Caco-2 (cell line): ENCODE measurements around the gene RIOK3. TPM values are rescaled to one million over a fixed set of nuclear protein-coding genes. Genes with fewer than 3 reads are reported as not detected.
A peak's percentile ranks its signal among the peaks of the same experiment; 100 is the strongest.

ENCODE experiments used
- BruUV-seq: library from RNA; stranded (reverse); fragments of 400-500 nt; replicated peaks from 2 replicates; lab custom pipeline; 2021; lab: Mats Ljungman, UMichigan
- CTCF ChIA-PET: fragments of 300-600 bp; sonication (Branson Sonifier 250); formaldehyde crosslinking; loops from one replicate; lab custom pipeline; 2022; ENCODE audit warnings: antibody characterized with exemption; lab: Charles Lee
- POLR2A ChIA-PET: fragments of 300-600 bp; sonication (Branson Sonifier 250); formaldehyde crosslinking; loops from one replicate; lab custom pipeline; 2022; ENCODE audit warnings: antibody characterized with exemption; lab: Charles Lee
- DNase-seq, 2 experiments: peaks; one replicate each; pipeline versions ENCODE4 v3.0.0 to v3.0.0-alpha.2; 2020 to 2022
- H3K27me3 ChIP-seq: replicated peaks from 2 replicates; pipeline ENCODE4 v1.6.0; 2011; ENCODE audit warnings: low read length; ENCODE audit not compliant: control insufficient read depth, insufficient read depth
- H3K36me3 ChIP-seq: 2 replicates; pipeline ENCODE4 v1.5.1; 2011; ENCODE audit warnings: low read length; ENCODE audit not compliant: control insufficient read depth, insufficient read depth
- H3K4me1 ChIP-seq: fragments of 250-450 bp; sonication (Bioruptor Pico); 2 replicates; pipeline ENCODE4 v1.5.1; 2020; ENCODE audit warnings: mild to moderate bottlenecking
- H3K4me3 ChIP-seq: 2 replicates; pipeline ENCODE4 v1.5.1; 2011; ENCODE audit warnings: low read depth, mild to moderate bottlenecking, control low read depth, low read length
- H3K9me3 ChIP-seq: fragments of 250-450 bp; sonication (Bioruptor Pico); 2 replicates; pipeline ENCODE4 v1.5.1; 2020; ENCODE audit warnings: mild to moderate bottlenecking, moderate library complexity
- H3K27ac Mint-ChIP-seq: one replicate; pipeline ENCODE4 v1.8.0; 2022; ENCODE audit warnings: mixed read lengths; ENCODE audit not compliant: unreplicated experiment
- H3K27me3 Mint-ChIP-seq: one replicate; pipeline ENCODE4 v1.8.0; 2022; ENCODE audit warnings: mixed read lengths; ENCODE audit not compliant: insufficient read depth, unreplicated experiment
- H3K36me3 Mint-ChIP-seq: one replicate; pipeline ENCODE4 v1.8.0; 2022; ENCODE audit warnings: mild to moderate bottlenecking, mixed read lengths; ENCODE audit not compliant: insufficient read depth, unreplicated experiment
- H3K4me1 Mint-ChIP-seq: one replicate; pipeline ENCODE4 v1.8.0; 2022; ENCODE audit warnings: low read depth, mixed read lengths; ENCODE audit not compliant: unreplicated experiment
- H3K4me3 Mint-ChIP-seq: one replicate; pipeline ENCODE4 v1.8.0; 2022; ENCODE audit warnings: mild to moderate bottlenecking, moderate library complexity, mixed read lengths; ENCODE audit not compliant: unreplicated experiment
- H3K9me3 Mint-ChIP-seq: one replicate; pipeline ENCODE4 v1.8.0; 2022; ENCODE audit warnings: mixed read lengths; ENCODE audit not compliant: unreplicated experiment
- intact Hi-C: fragments of 100-400 bp; cut with micrococcal nuclease; formaldehyde crosslinking; loops from one replicate; pipeline ENCODE4 v1.10.0; 2022; ENCODE audit not compliant: unreplicated experiment
- total RNA-seq: library from RNA; stranded (reverse); gene quantifications from 2 replicates; pipeline ENCODE4 v1.2.3, GENCODE V29; 2022
- TF ChIP-seq, protein P1 (sequence below), 2 experiments: fragments of 200-600 bp in 1 of 2; IDR thresholded peaks; 1 replicate in 1 of 2; 2 replicates in 1 of 2; pipeline versions ENCODE4 v1.5.1 to v1.8.0; 2011 to 2022; ENCODE audit warnings: antibody characterized with exemption in 1 of 2, control low read depth in 1 of 2, inconsistent platforms in 1 of 2, low read depth in 1 of 2, low read length in 1 of 2, mild to moderate bottlenecking in 1 of 2, moderate library complexity in 1 of 2; ENCODE audit not compliant: insufficient read depth in 1 of 2, severe bottlenecking in 1 of 2, unreplicated experiment in 1 of 2

The RIOK3 gene
- total RNA-seq, 1 experiment from 2014 or later = 32.4 TPM

GRCh38 chr18:23416298-23416697 is 36.8 kb upstream of the RIOK3 start:
- H3K4me3 ChIP-seq = no peak overlapping the region
- POLR2A ChIA-PET = no interaction called here
- Mint-ChIP-seq H3K27me3 (no peaks in the 10 kb centered on the region), H3K4me1 (no peaks in the 10 kb centered on the region), H3K27ac (no peak overlapping the region), H3K9me3 (no peaks in the 10 kb centered on the region), H3K4me3 (no peak overlapping the region), H3K36me3 (no peaks in the 10 kb centered on the region)
- H3K36me3 ChIP-seq = no peaks in the 10 kb centered on the region
- H3K9me3 ChIP-seq = no peaks in the 10 kb centered on the region
- intact Hi-C loops = no loop called here
- CTCF ChIA-PET = no interaction called here
- no peak for DNase-seq
- no peaks in the 10 kb centered on the region for H3K27me3 ChIP-seq
- no peaks in the 10 kb centered on the region for H3K4me1 ChIP-seq
- TF ChIP-seq, protein P1, sequence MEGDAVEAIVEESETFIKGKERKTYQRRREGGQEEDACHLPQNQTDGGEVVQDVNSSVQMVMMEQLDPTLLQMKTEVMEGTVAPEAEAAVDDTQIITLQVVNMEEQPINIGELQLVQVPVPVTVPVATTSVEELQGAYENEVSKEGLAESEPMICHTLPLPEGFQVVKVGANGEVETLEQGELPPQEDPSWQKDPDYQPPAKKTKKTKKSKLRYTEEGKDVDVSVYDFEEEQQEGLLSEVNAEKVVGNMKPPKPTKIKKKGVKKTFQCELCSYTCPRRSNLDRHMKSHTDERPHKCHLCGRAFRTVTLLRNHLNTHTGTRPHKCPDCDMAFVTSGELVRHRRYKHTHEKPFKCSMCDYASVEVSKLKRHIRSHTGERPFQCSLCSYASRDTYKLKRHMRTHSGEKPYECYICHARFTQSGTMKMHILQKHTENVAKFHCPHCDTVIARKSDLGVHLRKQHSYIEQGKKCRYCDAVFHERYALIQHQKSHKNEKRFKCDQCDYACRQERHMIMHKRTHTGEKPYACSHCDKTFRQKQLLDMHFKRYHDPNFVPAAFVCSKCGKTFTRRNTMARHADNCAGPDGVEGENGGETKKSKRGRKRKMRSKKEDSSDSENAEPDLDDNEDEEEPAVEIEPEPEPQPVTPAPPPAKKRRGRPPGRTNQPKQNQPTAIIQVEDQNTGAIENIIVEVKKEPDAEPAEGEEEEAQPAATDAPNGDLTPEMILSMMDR (IDR thresholded peaks at IDR 0.05; ENCODE audit: insufficient read depth in 1 of 2, low read depth in 1 of 2, low read length in 1 of 2, severe bottlenecking in 1 of 2, unreplicated experiment in 1 of 2) = no peak
- no TSS peak for BruUV-seq

- Histone ChIP-seq H3K27me3 (no peaks in the 10 kb centered on the region), H3K4me1 (no peaks in the 10 kb centered on the region), H3K9me3 (no peaks in the 10 kb centered on the region), H3K36me3 (no peaks in the 10 kb centered on the region), H3K4me3 (no peak overlapping the region)
- no peaks in the 10 kb centered on the region for H3K36me3 Mint-ChIP-seq
- TF ChIP-seq, protein P1 (IDR thresholded peaks at IDR 0.05; ENCODE audit: insufficient read depth in 1 of 2, low read depth in 1 of 2, low read length in 1 of 2, severe bottlenecking in 1 of 2, unreplicated experiment in 1 of 2) = no peak
- H3K4me3 Mint-ChIP-seq = no peak overlapping the region
- H3K9me3 Mint-ChIP-seq = no peaks in the 10 kb centered on the region
- CTCF ChIA-PET = no interaction called here
- H3K27me3 Mint-ChIP-seq = no peaks in the 10 kb centered on the region
- no TSS peak for BruUV-seq
- H3K4me1 Mint-ChIP-seq = peaks cover 10% of the 10 kb centered on the region
- no peak overlapping the region for H3K27ac Mint-ChIP-seq
- intact Hi-C loops = no loop called here
- POLR2A ChIA-PET = no interaction called here
- DNase-seq = no peak
Measured at GRCh38 chr18:23421277-23421676, 31.8 kb upstream of the RIOK3 start.

GRCh38 chr18:23422751-23423418 is 30.2 kb upstream of the RIOK3 start:
- ChIA-PET POLR2A (no interaction called here), CTCF (no interaction called here)
- Mint-ChIP-seq H3K9me3 (no peaks in the 10 kb centered on the region), H3K4me3 (no peak overlapping the region), H3K4me1 (peaks cover 10% of the 10 kb centered on the region), H3K36me3 (no peaks in the 10 kb centered on the region), H3K27me3 (no peaks in the 10 kb centered on the region), H3K27ac (no peak overlapping the region)
- Histone ChIP-seq H3K27me3 (no peaks in the 10 kb centered on the region), H3K9me3 (no peaks in the 10 kb centered on the region), H3K36me3 (no peaks in the 10 kb centered on the region), H3K4me3 (no peak overlapping the region), H3K4me1 (no peaks in the 10 kb centered on the region)
- intact Hi-C loops = no loop called here
- TF ChIP-seq, protein P1 (IDR thresholded peaks at IDR 0.05; ENCODE audit: insufficient read depth in 1 of 2, low read depth in 1 of 2, low read length in 1 of 2, severe bottlenecking in 1 of 2, unreplicated experiment in 1 of 2) = no peak
- peak; percentile 32 to 70 for DNase-seq
- BruUV-seq = no TSS peak
